Measurements from ENCODE around the gene LYZL1. TPM values are rescaled to one million over a fixed set of nuclear protein-coding genes. Genes with fewer than 3 reads are reported as not detected.

The LYZL1 gene
- total and polyA plus RNA-seq, 9 of the 15 experiments (the other 6 are each of a cell fraction or from before 2014, with no cell fraction given): not detected

GRCh38 chr10:29332061-29332760, 43.3 kb downstream of the LYZL1 start:
- Histone ChIP-seq H3K36me3 (ENCODE audit: control insufficient read depth, insufficient read depth, low read length) (no peaks in the 10 kb centered on the region), H3K9ac (ENCODE audit: insufficient read depth in 1 of 2, low read depth in 2 of 2, low read length in 2 of 2) (no peak overlapping the region), H3K79me2 (ENCODE audit: control insufficient read depth, insufficient read depth, low read length) (no peaks in the 10 kb centered on the region), H2AFZ (ENCODE audit: low read depth, low read length) (no peak overlapping the region), H4K20me1 (replicated peaks; ENCODE audit: control insufficient read depth, insufficient read depth, low read length) (no peaks in the 10 kb centered on the region), H3K4me2 (ENCODE audit: insufficient read depth, low read length) (no peak overlapping the region), H3K4me1 (replicated peaks in 1 of 2; ENCODE audit: control insufficient read depth in 2 of 2, insufficient read depth in 2 of 2, low read length in 2 of 2) (no peaks in the 10 kb centered on the region), H3K9me1 (ENCODE audit: control insufficient read depth, insufficient read depth, low read length) (no peaks in the 10 kb centered on the region), H3K27ac (ENCODE audit: extremely low read depth, low read depth, low read length) (no peak overlapping the region), H3K9me3 (replicated peaks; ENCODE audit: control insufficient read depth, insufficient read depth, low read depth, low read length) (no peaks in the 10 kb centered on the region), H3K4me3 (no peak overlapping the region), H3K27me3 (ENCODE audit: control insufficient read depth in 2 of 2, insufficient read depth in 2 of 2, low read length in 2 of 2) (peaks cover 4% of the 10 kb centered on the region in 2 experiments; a peak in 4 of 5 replicates)
- BruUV-seq (replicated peaks): no TSS peak
- WGBS (ENCODE audit: insufficient coverage, low coverage, missing lambda C conversion rate): 0% methylated on average over 4 of the region's 4 CpGs
- CTCF ChIA-PET (ENCODE audit: low intra/inter-chr PET ratio): no interaction called here
- in situ Hi-C loops (cut with MboI): no loop called here
- intact Hi-C loops (cut with micrococcal nuclease): no loop called here
- DNase-seq (ENCODE audit: extremely low read depth in 1 of 4, low spot score in 3 of 4) (no peak), FAIRE-seq (no peak), ATAC-seq (no peak)
- POLR2A ChIA-PET: interaction anchor here (0.9 to 1.2 kb wide), 2 partner anchors 11 to 273 kb away, joined by 3 read pairs; no protein-coding TSS in a partner anchor
- TF ChIP-seq PRDM10 (IDR thresholded peaks at IDR 0.05; ENCODE audit: partially characterized antibody): peak; percentile 79
- TF ChIP-seq MCM5 (IDR thresholded peaks at IDR 0.05; ENCODE audit: low read depth): no peak
